ENCODE data around the gene GLUL. TPM values are rescaled to one million over a fixed set of nuclear protein-coding genes. Genes with fewer than 3 reads are reported as not detected.

Gene GLUL
- total RNA-seq, 1 donor from 2014 or later = 41.0 TPM

GRCh38 chr1:182374101-182374834, 17.3 kb downstream of the GLUL start:
- Mint-ChIP-seq H3K4me1 (ENCODE audit: low read depth) (no peaks in the 10 kb centered on the region), H3K4me3 (ENCODE audit: low read depth) (no peak overlapping the region), H3K36me3 (ENCODE audit: low read depth) (no peaks in the 10 kb centered on the region), H3K27me3 (ENCODE audit: low read depth) (peaks cover 12% of the 10 kb centered on the region), H3K27ac (no peak overlapping the region), H3K9me3 (no peaks in the 10 kb centered on the region)
- intact Hi-C loops (cut with micrococcal nuclease) = no loop called here
- no peak for DNase-seq (ENCODE audit: low spot score)

GRCh38 chr1:182370532-182370931, 21.1 kb downstream of the GLUL start:
- no peak overlapping the region for H3K27ac Mint-ChIP-seq

GRCh38 chr1:182368903-182369302, 22.7 kb downstream of the GLUL start:
- Mint-ChIP-seq H3K9me3 (no peaks in the 10 kb centered on the region), H3K36me3 (ENCODE audit: low read depth) (no peaks in the 10 kb centered on the region), H3K4me3 (ENCODE audit: low read depth) (no peak overlapping the region), H3K27ac (no peak overlapping the region), H3K4me1 (ENCODE audit: low read depth) (no peaks in the 10 kb centered on the region), H3K27me3 (ENCODE audit: low read depth) (peaks cover 25% of the 10 kb centered on the region)
- intact Hi-C loops (cut with micrococcal nuclease) = no loop called here
- DNase-seq (ENCODE audit: low spot score) = no peak

More at GRCh38 chr1:182370532-182370931, 21.1 kb downstream of the GLUL start:
- intact Hi-C loops (cut with micrococcal nuclease) = no loop called here
- Mint-ChIP-seq H3K4me3 (ENCODE audit: low read depth) (no peak overlapping the region), H3K36me3 (ENCODE audit: low read depth) (no peaks in the 10 kb centered on the region), H3K9me3 (no peaks in the 10 kb centered on the region), H3K4me1 (ENCODE audit: low read depth) (no peaks in the 10 kb centered on the region), H3K27me3 (ENCODE audit: low read depth) (peaks cover 23% of the 10 kb centered on the region)
- DNase-seq (ENCODE audit: low spot score) = no peak

GRCh38 chr1:182368358-182368757, 23.2 kb downstream of the GLUL start:
- H3K27me3 Mint-ChIP-seq (ENCODE audit: low read depth) = peaks cover 26% of the 10 kb centered on the region
- H3K4me1 Mint-ChIP-seq (ENCODE audit: low read depth) = no peaks in the 10 kb centered on the region
- no peaks in the 10 kb centered on the region for H3K36me3 Mint-ChIP-seq (ENCODE audit: low read depth)
- H3K4me3 Mint-ChIP-seq (ENCODE audit: low read depth) = no peak overlapping the region
- H3K9me3 Mint-ChIP-seq = no peaks in the 10 kb centered on the region
- H3K27ac Mint-ChIP-seq = no peak overlapping the region
- intact Hi-C loops (cut with micrococcal nuclease) = no loop called here
- no peak for DNase-seq (ENCODE audit: low spot score)

- no peak for DNase-seq (ENCODE audit: low spot score)
- Mint-ChIP-seq H3K4me3 (ENCODE audit: low read depth) (no peak overlapping the region), H3K4me1 (ENCODE audit: low read depth) (no peaks in the 10 kb centered on the region), H3K36me3 (ENCODE audit: low read depth) (no peaks in the 10 kb centered on the region), H3K9me3 (no peaks in the 10 kb centered on the region), H3K27me3 (ENCODE audit: low read depth) (peaks cover 22% of the 10 kb centered on the region), H3K27ac (no peak overlapping the region)
- intact Hi-C loops (cut with micrococcal nuclease) = no loop called here
Measured at GRCh38 chr1:182367926-182368325, 23.7 kb downstream of the GLUL start.

- intact Hi-C loops (cut with micrococcal nuclease) = no loop called here
- H3K27ac Mint-ChIP-seq = no peak overlapping the region
- no peaks in the 10 kb centered on the region for H3K9me3 Mint-ChIP-seq
- DNase-seq (ENCODE audit: low spot score) = no peak
- H3K4me3 Mint-ChIP-seq (ENCODE audit: low read depth) = no peak overlapping the region
- H3K4me1 Mint-ChIP-seq (ENCODE audit: low read depth) = no peaks in the 10 kb centered on the region
- peaks cover 23% of the 10 kb centered on the region for H3K27me3 Mint-ChIP-seq (ENCODE audit: low read depth)
- no peaks in the 10 kb centered on the region for H3K36me3 Mint-ChIP-seq (ENCODE audit: low read depth)
Measured at GRCh38 chr1:182366596-182366995, 25.0 kb downstream of the GLUL start.

- Mint-ChIP-seq H3K9me3 (no peaks in the 10 kb centered on the region), H3K4me1 (ENCODE audit: low read depth) (no peaks in the 10 kb centered on the region), H3K36me3 (ENCODE audit: low read depth) (no peaks in the 10 kb centered on the region), H3K27me3 (ENCODE audit: low read depth) (peaks cover 7% of the 10 kb centered on the region), H3K4me3 (ENCODE audit: low read depth) (no peak overlapping the region), H3K27ac (no peak overlapping the region)
- intact Hi-C loops (cut with micrococcal nuclease) = no loop called here
- no peak for DNase-seq (ENCODE audit: low spot score)
Measured at GRCh38 chr1:182359645-182360044, 31.9 kb downstream of the GLUL start.

- H3K4me1 Mint-ChIP-seq (ENCODE audit: low read depth) = no peaks in the 10 kb centered on the region
- no peak overlapping the region for H3K4me3 Mint-ChIP-seq (ENCODE audit: low read depth)
- intact Hi-C loops (cut with micrococcal nuclease) = no loop called here
- H3K27me3 Mint-ChIP-seq (ENCODE audit: low read depth) = peaks cover 6% of the 10 kb centered on the region
- no peaks in the 10 kb centered on the region for H3K36me3 Mint-ChIP-seq (ENCODE audit: low read depth)
- no peak overlapping the region for H3K27ac Mint-ChIP-seq
- no peak for DNase-seq (ENCODE audit: low spot score)
- no peaks in the 10 kb centered on the region for H3K9me3 Mint-ChIP-seq
Measured at GRCh38 chr1:182357913-182358312, 33.7 kb downstream of the GLUL start.

- Mint-ChIP-seq H3K4me3 (ENCODE audit: low read depth) (no peak overlapping the region), H3K4me1 (ENCODE audit: low read depth) (no peaks in the 10 kb centered on the region), H3K27ac (no peak overlapping the region), H3K36me3 (ENCODE audit: low read depth) (no peaks in the 10 kb centered on the region), H3K9me3 (no peaks in the 10 kb centered on the region), H3K27me3 (ENCODE audit: low read depth) (peaks cover 6% of the 10 kb centered on the region)
- no peak for DNase-seq (ENCODE audit: low spot score)
- intact Hi-C loops (cut with micrococcal nuclease) = no loop called here
Measured at GRCh38 chr1:182357171-182357570, 34.4 kb downstream of the GLUL start.

- no peak for DNase-seq (ENCODE audit: low spot score)
- no peak overlapping the region for H3K4me3 Mint-ChIP-seq (ENCODE audit: low read depth)
- H3K9me3 Mint-ChIP-seq = no peaks in the 10 kb centered on the region
- H3K27ac Mint-ChIP-seq = no peak overlapping the region
- no peaks in the 10 kb centered on the region for H3K36me3 Mint-ChIP-seq (ENCODE audit: low read depth)
- H3K27me3 Mint-ChIP-seq (ENCODE audit: low read depth) = peaks cover 6% of the 10 kb centered on the region
- H3K4me1 Mint-ChIP-seq (ENCODE audit: low read depth) = no peaks in the 10 kb centered on the region
- intact Hi-C loops (cut with micrococcal nuclease) = no loop called here
Measured at GRCh38 chr1:182355723-182356098, 35.9 kb downstream of the GLUL start.

- no peak for DNase-seq (ENCODE audit: low spot score)
- no peaks in the 10 kb centered on the region for H3K9me3 Mint-ChIP-seq
- H3K27me3 Mint-ChIP-seq (ENCODE audit: low read depth) = peaks cover 7% of the 10 kb centered on the region
- H3K4me3 Mint-ChIP-seq (ENCODE audit: low read depth) = no peak overlapping the region
- no peak overlapping the region for H3K27ac Mint-ChIP-seq
- H3K4me1 Mint-ChIP-seq (ENCODE audit: low read depth) = no peaks in the 10 kb centered on the region
- intact Hi-C loops (cut with micrococcal nuclease) = no loop called here
- H3K36me3 Mint-ChIP-seq (ENCODE audit: low read depth) = no peaks in the 10 kb centered on the region
Measured at GRCh38 chr1:182351790-182352364, 39.7 kb downstream of the GLUL start.

- no peaks in the 10 kb centered on the region for H3K9me3 Mint-ChIP-seq
- no peaks in the 10 kb centered on the region for H3K4me1 Mint-ChIP-seq (ENCODE audit: low read depth)
- H3K27ac Mint-ChIP-seq = no peak overlapping the region
- no peak overlapping the region for H3K4me3 Mint-ChIP-seq (ENCODE audit: low read depth)
- DNase-seq (ENCODE audit: low spot score) = no peak
- intact Hi-C loops (cut with micrococcal nuclease) = no loop called here
- peaks cover 5% of the 10 kb centered on the region for H3K27me3 Mint-ChIP-seq (ENCODE audit: low read depth)
- no peaks in the 10 kb centered on the region for H3K36me3 Mint-ChIP-seq (ENCODE audit: low read depth)
Measured at GRCh38 chr1:182350839-182351238, 40.8 kb downstream of the GLUL start.

- intact Hi-C loops (cut with micrococcal nuclease) = no loop called here
- no peak overlapping the region for H3K4me3 Mint-ChIP-seq (ENCODE audit: low read depth)
- no peaks in the 10 kb centered on the region for H3K9me3 Mint-ChIP-seq
- H3K27ac Mint-ChIP-seq = no peak overlapping the region
- no peaks in the 10 kb centered on the region for H3K36me3 Mint-ChIP-seq (ENCODE audit: low read depth)
- DNase-seq (ENCODE audit: low spot score) = no peak
- H3K27me3 Mint-ChIP-seq (ENCODE audit: low read depth) = peaks cover 5% of the 10 kb centered on the region
- no peaks in the 10 kb centered on the region for H3K4me1 Mint-ChIP-seq (ENCODE audit: low read depth)
Measured at GRCh38 chr1:182348961-182349747, 42.4 kb downstream of the GLUL start.
